ENCODE results near the gene DHDH. TPM values are rescaled to one million over a fixed set of nuclear protein-coding genes. Genes with fewer than 3 reads are reported as not detected.

DHDH gene
- total RNA-seq, 1 experiment from 2014 or later = 3.3 TPM

DNA sequence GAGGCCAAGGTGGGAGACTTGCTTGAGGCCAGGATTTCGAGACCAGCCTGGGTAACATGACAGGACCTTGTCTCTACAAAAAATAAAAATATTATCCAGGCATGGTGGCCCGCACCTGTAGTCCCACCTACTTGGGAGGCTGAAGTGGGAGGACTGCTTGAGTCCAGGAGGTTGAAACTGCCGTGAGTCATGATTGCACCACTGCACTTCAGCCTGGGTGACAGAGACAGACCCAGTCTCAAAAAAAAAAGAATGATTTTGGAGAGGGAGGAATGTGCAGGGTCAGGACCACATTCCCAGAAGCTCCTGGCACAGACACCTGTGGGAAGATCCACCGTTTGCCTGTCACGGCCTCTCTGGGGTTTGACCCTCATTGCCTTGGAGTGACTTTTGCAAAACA is 11.9 kb downstream of the DHDH start:
- intact Hi-C loops (cut with micrococcal nuclease; ENCODE audit: unreplicated experiment) = no loop called here
- peaks cover 30% of the 10 kb centered on the region for H3K9me3 ChIP-seq
- H3K4me3 Mint-ChIP-seq (ENCODE audit: unreplicated experiment) = no peak overlapping the region
- H3K9me3 Mint-ChIP-seq (ENCODE audit: unreplicated experiment) = peaks cover 10% of the 10 kb centered on the region
- TF ChIP-seq, protein P1, sequence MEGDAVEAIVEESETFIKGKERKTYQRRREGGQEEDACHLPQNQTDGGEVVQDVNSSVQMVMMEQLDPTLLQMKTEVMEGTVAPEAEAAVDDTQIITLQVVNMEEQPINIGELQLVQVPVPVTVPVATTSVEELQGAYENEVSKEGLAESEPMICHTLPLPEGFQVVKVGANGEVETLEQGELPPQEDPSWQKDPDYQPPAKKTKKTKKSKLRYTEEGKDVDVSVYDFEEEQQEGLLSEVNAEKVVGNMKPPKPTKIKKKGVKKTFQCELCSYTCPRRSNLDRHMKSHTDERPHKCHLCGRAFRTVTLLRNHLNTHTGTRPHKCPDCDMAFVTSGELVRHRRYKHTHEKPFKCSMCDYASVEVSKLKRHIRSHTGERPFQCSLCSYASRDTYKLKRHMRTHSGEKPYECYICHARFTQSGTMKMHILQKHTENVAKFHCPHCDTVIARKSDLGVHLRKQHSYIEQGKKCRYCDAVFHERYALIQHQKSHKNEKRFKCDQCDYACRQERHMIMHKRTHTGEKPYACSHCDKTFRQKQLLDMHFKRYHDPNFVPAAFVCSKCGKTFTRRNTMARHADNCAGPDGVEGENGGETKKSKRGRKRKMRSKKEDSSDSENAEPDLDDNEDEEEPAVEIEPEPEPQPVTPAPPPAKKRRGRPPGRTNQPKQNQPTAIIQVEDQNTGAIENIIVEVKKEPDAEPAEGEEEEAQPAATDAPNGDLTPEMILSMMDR (IDR thresholded peaks at IDR 0.05; ENCODE audit: insufficient read depth in 1 of 2, low read depth in 1 of 2, low read length in 1 of 2, severe bottlenecking in 1 of 2, unreplicated experiment in 1 of 2) = no peak
- H3K27ac Mint-ChIP-seq (ENCODE audit: unreplicated experiment) = no peak overlapping the region
- no peak overlapping the region for H3K4me3 ChIP-seq (ENCODE audit: low read depth, low read length)
- no TSS peak for BruUV-seq (replicated peaks)
- POLR2A ChIA-PET = no interaction called here
- no peaks in the 10 kb centered on the region for H3K27me3 Mint-ChIP-seq (ENCODE audit: insufficient read depth, unreplicated experiment)
- no peaks in the 10 kb centered on the region; the same call in 1 of the 2 replicates for H3K36me3 ChIP-seq (ENCODE audit: control insufficient read depth, insufficient read depth, low read length)
- H3K4me1 Mint-ChIP-seq (ENCODE audit: low read depth, unreplicated experiment) = no peaks in the 10 kb centered on the region
- no peak for DNase-seq
- no peaks in the 10 kb centered on the region for H3K27me3 ChIP-seq (replicated peaks; ENCODE audit: control insufficient read depth, insufficient read depth, low read length)
- no peaks in the 10 kb centered on the region for H3K4me1 ChIP-seq
- peaks cover 12% of the 10 kb centered on the region for H3K36me3 Mint-ChIP-seq (ENCODE audit: insufficient read depth, unreplicated experiment)
- CTCF ChIA-PET = no interaction called here

GRCh38 chr19:48945817-48946216 is 12.3 kb downstream of the DHDH start:
- intact Hi-C loops (cut with micrococcal nuclease; ENCODE audit: unreplicated experiment) = no loop called here
- no TSS peak for BruUV-seq (replicated peaks)
- peaks cover 10% of the 10 kb centered on the region for H3K9me3 Mint-ChIP-seq (ENCODE audit: unreplicated experiment)

GRCh38 chr19:48946463-48947257 is 13.2 kb downstream of the DHDH start:
- Mint-ChIP-seq H3K27ac (ENCODE audit: unreplicated experiment) (no peak overlapping the region), H3K9me3 (ENCODE audit: unreplicated experiment) (peaks cover 10% of the 10 kb centered on the region), H3K4me1 (ENCODE audit: low read depth, unreplicated experiment) (no peaks in the 10 kb centered on the region), H3K36me3 (ENCODE audit: insufficient read depth, unreplicated experiment) (peaks cover 6% of the 10 kb centered on the region), H3K27me3 (ENCODE audit: insufficient read depth, unreplicated experiment) (no peaks in the 10 kb centered on the region), H3K4me3 (ENCODE audit: unreplicated experiment) (no peak overlapping the region)
- ChIA-PET CTCF (no interaction called here), POLR2A (no interaction called here)
- intact Hi-C loops (cut with micrococcal nuclease; ENCODE audit: unreplicated experiment) = no loop called here
- Histone ChIP-seq H3K27me3 (replicated peaks; ENCODE audit: control insufficient read depth, insufficient read depth, low read length) (no peaks in the 10 kb centered on the region), H3K4me1 (no peaks in the 10 kb centered on the region), H3K4me3 (ENCODE audit: low read depth, low read length) (no peak overlapping the region), H3K9me3 (peaks cover 20% of the 10 kb centered on the region), H3K36me3 (ENCODE audit: control insufficient read depth, insufficient read depth, low read length) (no peaks in the 10 kb centered on the region; the same call in 1 of the 2 replicates)
- BruUV-seq (replicated peaks) = no TSS peak
- TF ChIP-seq, protein P1 (IDR thresholded peaks at IDR 0.05; ENCODE audit: insufficient read depth in 1 of 2, low read depth in 1 of 2, low read length in 1 of 2, severe bottlenecking in 1 of 2, unreplicated experiment in 1 of 2) = no peak
- DNase-seq = no peak

More at GRCh38 chr19:48945817-48946216, 12.3 kb downstream of the DHDH start:
- POLR2A ChIA-PET = no interaction called here
- CTCF ChIA-PET = no interaction called here
- Histone ChIP-seq H3K36me3 (ENCODE audit: control insufficient read depth, insufficient read depth, low read length) (no peaks in the 10 kb centered on the region; the same call in 1 of the 2 replicates), H3K27me3 (replicated peaks; ENCODE audit: control insufficient read depth, insufficient read depth, low read length) (no peaks in the 10 kb centered on the region), H3K9me3 (peaks cover 27% of the 10 kb centered on the region), H3K4me1 (no peaks in the 10 kb centered on the region), H3K4me3 (ENCODE audit: low read depth, low read length) (no peak overlapping the region)
- Mint-ChIP-seq H3K27ac (ENCODE audit: unreplicated experiment) (no peak overlapping the region), H3K36me3 (ENCODE audit: insufficient read depth, unreplicated experiment) (peaks cover 11% of the 10 kb centered on the region), H3K27me3 (ENCODE audit: insufficient read depth, unreplicated experiment) (no peaks in the 10 kb centered on the region), H3K4me3 (ENCODE audit: unreplicated experiment) (no peak overlapping the region), H3K4me1 (ENCODE audit: low read depth, unreplicated experiment) (no peaks in the 10 kb centered on the region)
- TF ChIP-seq, protein P1 (IDR thresholded peaks at IDR 0.05; ENCODE audit: insufficient read depth in 1 of 2, low read depth in 1 of 2, low read length in 1 of 2, severe bottlenecking in 1 of 2, unreplicated experiment in 1 of 2) = no peak
- no peak for DNase-seq
